Neural crest cell (in vitro differentiated cells): ENCODE data around the gene GABBR2. TPM values are rescaled to one million over a fixed set of nuclear protein-coding genes. Genes with fewer than 3 reads are reported as not detected.

Experiments used
- DNase-seq: peaks from one replicate; pipeline ENCODE4 v3.0.0; 2021; ENCODE audit warnings: low read depth, mixed read lengths, low spot score
- H3K27ac Mint-ChIP-seq: one replicate; pipeline ENCODE4 v1.8.0; 2021; ENCODE audit warnings: mild to moderate bottlenecking, mixed read lengths; ENCODE audit not compliant: unreplicated experiment
- H3K27me3 Mint-ChIP-seq: 2 replicates; pipeline ENCODE4 v1.8.0; 2021; ENCODE audit warnings: low read depth, mild to moderate bottlenecking, mixed read lengths
- H3K36me3 Mint-ChIP-seq: 2 replicates; pipeline ENCODE4 v1.8.0; 2021; ENCODE audit warnings: low read depth, mild to moderate bottlenecking, mixed read lengths
- H3K4me1 Mint-ChIP-seq: 2 replicates; pipeline ENCODE4 v1.8.0; 2021; ENCODE audit warnings: mixed read lengths
- H3K4me3 Mint-ChIP-seq: one replicate; pipeline ENCODE4 v1.8.0; 2021; ENCODE audit warnings: mild to moderate bottlenecking, mixed read lengths
- H3K9me3 Mint-ChIP-seq: 2 replicates; pipeline ENCODE4 v1.8.0; 2021; ENCODE audit warnings: mixed read lengths
- CTCF ChIP-seq: fragments of 200-600 bp; sonication (generic); conservative IDR thresholded peaks from 2 replicates; pipeline ENCODE4 v1.5.0; 2021; ENCODE audit warnings: antibody characterized with exemption, mild to moderate bottlenecking
- total RNA-seq: library from RNA; stranded (reverse); gene quantifications from 2 replicates; pipeline ENCODE4 v1.2.1, GENCODE V29; 2021

GABBR2 gene
- total RNA-seq, 1 donor from 2014 or later, result 0.84 TPM

DNA sequence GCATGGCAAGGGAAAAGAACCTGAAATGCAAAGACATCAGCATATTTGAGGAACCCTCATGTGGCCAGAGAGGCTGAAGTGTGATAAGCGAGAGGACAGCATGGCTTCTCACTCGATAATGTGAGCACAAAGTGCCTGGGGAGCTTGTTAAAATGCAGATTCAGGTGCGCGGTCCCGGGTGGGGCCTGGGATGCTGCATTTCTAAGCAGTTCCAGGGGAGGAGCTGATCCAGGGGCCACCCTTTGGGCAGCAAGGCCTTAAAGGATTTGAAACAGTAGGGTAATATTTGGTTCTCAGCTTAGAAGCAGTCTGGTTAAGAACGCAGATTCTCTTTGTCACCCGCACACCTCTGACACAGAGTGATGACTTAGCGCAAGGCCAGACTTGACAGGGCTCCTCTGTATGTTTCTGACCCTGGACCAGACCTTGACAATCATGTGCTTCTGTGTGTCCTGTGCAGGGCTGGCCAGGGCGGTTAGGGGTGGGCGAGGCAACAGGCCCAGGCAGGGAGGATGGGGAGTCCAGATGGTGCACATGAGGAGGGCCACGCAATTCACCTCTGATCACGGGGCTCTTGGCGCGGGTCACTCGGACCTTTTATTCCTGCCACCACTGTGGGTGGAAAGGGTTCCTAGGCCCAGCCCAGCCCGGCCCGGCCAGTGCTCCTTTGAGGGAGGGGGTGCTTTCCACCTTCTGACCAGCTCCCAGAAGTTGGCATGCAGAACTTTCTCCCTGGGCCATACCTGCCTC lies 390.5 kb downstream of the GABBR2 start:
- no peak overlapping the region for H3K4me3 Mint-ChIP-seq
- DNase-seq, result no peak
- peaks cover 10% of the 10 kb centered on the region for H3K27me3 Mint-ChIP-seq
- no peak for TF ChIP-seq CTCF
- H3K4me1 Mint-ChIP-seq, result peaks cover 17% of the 10 kb centered on the region
- H3K27ac Mint-ChIP-seq, result no peak overlapping the region
- H3K9me3 Mint-ChIP-seq, result no peaks in the 10 kb centered on the region
- no peaks in the 10 kb centered on the region for H3K36me3 Mint-ChIP-seq

GRCh38 chr9:98317134-98317857 lies 391.4 kb downstream of the GABBR2 start:
- H3K4me1 Mint-ChIP-seq, result peaks cover 17% of the 10 kb centered on the region
- no peak for DNase-seq
- H3K27ac Mint-ChIP-seq, result peak overlapping the region; percentile 50
- H3K36me3 Mint-ChIP-seq, result no peaks in the 10 kb centered on the region
- no peak overlapping the region for H3K4me3 Mint-ChIP-seq
- H3K9me3 Mint-ChIP-seq, result no peaks in the 10 kb centered on the region
- no peak for TF ChIP-seq CTCF
- peaks cover 10% of the 10 kb centered on the region for H3K27me3 Mint-ChIP-seq

- no peaks in the 10 kb centered on the region for H3K9me3 Mint-ChIP-seq
- no peak overlapping the region for H3K4me3 Mint-ChIP-seq
- H3K27me3 Mint-ChIP-seq, result peaks cover 10% of the 10 kb centered on the region
- peak overlapping the region; percentile 50 for H3K27ac Mint-ChIP-seq
- DNase-seq, result no peak
- no peak for TF ChIP-seq CTCF
- peaks cover 17% of the 10 kb centered on the region for H3K4me1 Mint-ChIP-seq
- H3K36me3 Mint-ChIP-seq, result no peaks in the 10 kb centered on the region
These were observed 392.1 kb downstream of the GABBR2 start for GRCh38 chr9:98316445-98317133.

DNA sequence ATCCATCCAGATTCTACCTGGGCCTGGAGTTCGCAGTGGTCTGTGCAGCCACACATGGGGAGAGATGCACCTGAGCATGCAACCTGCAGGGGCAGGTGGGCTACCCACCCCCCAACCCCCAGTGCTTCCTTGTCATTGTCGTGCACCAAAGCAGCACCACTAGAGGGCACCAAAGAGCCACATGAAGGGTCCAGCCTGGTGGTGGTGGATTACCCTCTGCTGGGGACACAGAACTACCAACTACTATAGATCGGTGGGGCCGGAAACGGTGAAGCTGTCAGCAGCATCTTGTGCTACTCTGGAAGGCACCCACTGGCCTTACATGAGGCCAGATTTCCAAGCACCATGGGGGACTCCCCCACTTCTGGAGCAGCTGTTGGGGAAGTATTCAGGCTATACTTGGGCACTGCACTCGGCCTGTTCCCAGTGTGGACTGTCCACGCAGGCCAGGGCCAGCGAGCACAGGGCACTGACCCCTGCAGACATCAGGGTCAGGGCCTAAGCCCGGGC lies 393.1 kb downstream of the GABBR2 start:
- DNase-seq, result peak; percentile 95
- Mint-ChIP-seq H3K4me3 (no peak overlapping the region), H3K36me3 (no peaks in the 10 kb centered on the region), H3K27me3 (peaks cover 10% of the 10 kb centered on the region), H3K4me1 (peaks cover 17% of the 10 kb centered on the region), H3K27ac (no peak overlapping the region), H3K9me3 (no peaks in the 10 kb centered on the region)
- peak; percentile 94 for TF ChIP-seq CTCF

GRCh38 chr9:98315067-98315453 lies 393.7 kb downstream of the GABBR2 start:
- no peak overlapping the region for H3K4me3 Mint-ChIP-seq
- H3K27ac Mint-ChIP-seq, result no peak overlapping the region
- no peaks in the 10 kb centered on the region for H3K9me3 Mint-ChIP-seq
- H3K27me3 Mint-ChIP-seq, result peaks cover 10% of the 10 kb centered on the region
- H3K36me3 Mint-ChIP-seq, result no peaks in the 10 kb centered on the region
- DNase-seq, result no peak
- TF ChIP-seq CTCF, result no peak
- H3K4me1 Mint-ChIP-seq, result peaks cover 17% of the 10 kb centered on the region
